Astrocyte of the cerebellum (primary cell): ENCODE measurements around the gene PDCD2L.
"Not testable (repeated sequence)": the region's sequence is repeated elsewhere in the genome, so short reads cannot be mapped to it uniquely, and the experiment has no call there.

Experiments used
- DNase-seq: peaks from one replicate; pipeline ENCODE4 v3.0.0-alpha.2; 2011; ENCODE audit warnings: low read depth
- H3K4me3 ChIP-seq: 2 replicates; pipeline ENCODE4 v1.5.1; 2011; ENCODE audit warnings: mild to moderate bottlenecking, low read depth, low read length, moderate library complexity
- in situ Hi-C: cut with HindIII; loops from 2 replicates; pipeline ENCODE4 v1.10.0; 2017; ENCODE audit warnings: low sequenced_read_pairs
- TF ChIP-seq, protein P1 (sequence below): IDR thresholded peaks from 2 replicates; pipeline ENCODE4 v1.5.1; 2012; ENCODE audit warnings: low read length, low read depth, moderate library complexity, mild to moderate bottlenecking; ENCODE audit errors: missing control alignments

PDCD2L gene

GRCh38 chr19:34365463-34366401 is 38.5 kb upstream of the PDCD2L start:
- TF ChIP-seq, protein P1, sequence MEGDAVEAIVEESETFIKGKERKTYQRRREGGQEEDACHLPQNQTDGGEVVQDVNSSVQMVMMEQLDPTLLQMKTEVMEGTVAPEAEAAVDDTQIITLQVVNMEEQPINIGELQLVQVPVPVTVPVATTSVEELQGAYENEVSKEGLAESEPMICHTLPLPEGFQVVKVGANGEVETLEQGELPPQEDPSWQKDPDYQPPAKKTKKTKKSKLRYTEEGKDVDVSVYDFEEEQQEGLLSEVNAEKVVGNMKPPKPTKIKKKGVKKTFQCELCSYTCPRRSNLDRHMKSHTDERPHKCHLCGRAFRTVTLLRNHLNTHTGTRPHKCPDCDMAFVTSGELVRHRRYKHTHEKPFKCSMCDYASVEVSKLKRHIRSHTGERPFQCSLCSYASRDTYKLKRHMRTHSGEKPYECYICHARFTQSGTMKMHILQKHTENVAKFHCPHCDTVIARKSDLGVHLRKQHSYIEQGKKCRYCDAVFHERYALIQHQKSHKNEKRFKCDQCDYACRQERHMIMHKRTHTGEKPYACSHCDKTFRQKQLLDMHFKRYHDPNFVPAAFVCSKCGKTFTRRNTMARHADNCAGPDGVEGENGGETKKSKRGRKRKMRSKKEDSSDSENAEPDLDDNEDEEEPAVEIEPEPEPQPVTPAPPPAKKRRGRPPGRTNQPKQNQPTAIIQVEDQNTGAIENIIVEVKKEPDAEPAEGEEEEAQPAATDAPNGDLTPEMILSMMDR = no peak

GRCh38 chr19:34366738-34367623 is 37.2 kb upstream of the PDCD2L start:
- TF ChIP-seq, protein P1 = no peak
- in situ Hi-C loops = no loop called here
- H3K4me3 ChIP-seq = no peak overlapping the region
- peak; percentile 15 for DNase-seq

More at GRCh38 chr19:34365463-34366401, 38.5 kb upstream of the PDCD2L start:
- no peak for DNase-seq
- in situ Hi-C loops = no loop called here
- peak overlapping the region; percentile 74 for H3K4me3 ChIP-seq

DNA sequence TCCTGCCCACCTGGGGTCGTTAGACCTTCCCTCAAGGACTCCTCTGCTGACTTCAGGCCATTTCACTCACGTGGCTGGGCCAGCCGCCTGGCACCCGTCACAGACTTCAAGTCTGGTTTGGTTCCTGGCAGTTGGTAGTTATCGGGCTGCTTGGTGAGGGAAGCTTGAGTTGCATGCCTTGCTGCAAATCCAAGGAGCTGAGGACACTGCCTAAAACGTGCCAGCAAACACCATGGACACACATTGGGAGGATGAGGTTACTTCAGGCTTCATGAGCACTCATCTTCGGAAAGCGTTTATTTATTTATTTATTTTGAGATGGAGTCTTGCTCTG is 36.6 kb upstream of the PDCD2L start:
- TF ChIP-seq, protein P1 = no peak
- in situ Hi-C loops = no loop called here
- no peak overlapping the region for H3K4me3 ChIP-seq
- no peak for DNase-seq

GRCh38 chr19:34368338-34368737 is 35.9 kb upstream of the PDCD2L start:
- DNase-seq = no peak
- in situ Hi-C loops = no loop called here
- TF ChIP-seq, protein P1 = no peak
- no peak overlapping the region for H3K4me3 ChIP-seq

DNA sequence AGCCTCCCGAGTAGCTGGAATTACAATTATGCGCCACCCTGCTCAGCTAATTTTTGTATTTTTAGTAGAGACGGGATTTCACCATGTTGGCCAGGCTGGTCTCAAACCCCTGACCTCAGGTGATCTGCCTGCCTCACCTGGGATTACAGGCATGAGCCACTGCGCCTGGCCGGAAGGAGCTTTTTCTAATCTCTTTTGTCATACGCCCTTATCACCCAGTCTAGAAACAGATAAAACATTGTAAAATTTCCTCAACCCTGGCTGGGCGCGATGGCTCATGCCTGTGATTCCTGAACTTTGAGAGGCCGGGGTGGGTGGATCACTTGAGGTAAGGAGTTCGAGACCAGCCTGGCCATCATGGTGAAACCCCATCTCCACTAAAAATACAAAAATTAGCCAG is 35.0 kb upstream of the PDCD2L start:
- DNase-seq, H3K4me3 ChIP-seq, in situ Hi-C loops: not testable (repeated sequence)

DNA sequence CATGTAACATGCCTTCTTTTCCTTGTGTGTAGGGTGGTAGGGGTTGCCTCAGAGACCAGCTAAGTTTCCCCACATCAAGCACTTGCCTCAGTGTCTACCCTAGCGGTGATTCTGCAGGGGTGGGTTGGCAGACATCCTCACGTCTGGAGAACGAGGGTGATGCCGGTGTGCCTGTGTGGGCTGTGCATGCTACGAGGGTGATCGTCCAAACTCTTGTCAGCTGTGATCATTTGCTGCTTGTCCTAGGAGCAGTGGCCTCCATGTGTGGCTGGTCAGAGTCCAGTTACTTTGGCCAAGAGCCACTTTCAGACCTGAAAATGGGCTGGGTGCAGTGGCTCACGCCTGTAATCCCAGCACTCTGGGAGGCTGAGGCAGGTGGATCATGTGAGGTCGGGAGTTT is 34.1 kb upstream of the PDCD2L start:
- no peak for DNase-seq
- H3K4me3 ChIP-seq = no peak overlapping the region
- TF ChIP-seq, protein P1 = no peak
- in situ Hi-C loops = no loop called here
